ENCODE data around the gene DTNB.

DNA sequence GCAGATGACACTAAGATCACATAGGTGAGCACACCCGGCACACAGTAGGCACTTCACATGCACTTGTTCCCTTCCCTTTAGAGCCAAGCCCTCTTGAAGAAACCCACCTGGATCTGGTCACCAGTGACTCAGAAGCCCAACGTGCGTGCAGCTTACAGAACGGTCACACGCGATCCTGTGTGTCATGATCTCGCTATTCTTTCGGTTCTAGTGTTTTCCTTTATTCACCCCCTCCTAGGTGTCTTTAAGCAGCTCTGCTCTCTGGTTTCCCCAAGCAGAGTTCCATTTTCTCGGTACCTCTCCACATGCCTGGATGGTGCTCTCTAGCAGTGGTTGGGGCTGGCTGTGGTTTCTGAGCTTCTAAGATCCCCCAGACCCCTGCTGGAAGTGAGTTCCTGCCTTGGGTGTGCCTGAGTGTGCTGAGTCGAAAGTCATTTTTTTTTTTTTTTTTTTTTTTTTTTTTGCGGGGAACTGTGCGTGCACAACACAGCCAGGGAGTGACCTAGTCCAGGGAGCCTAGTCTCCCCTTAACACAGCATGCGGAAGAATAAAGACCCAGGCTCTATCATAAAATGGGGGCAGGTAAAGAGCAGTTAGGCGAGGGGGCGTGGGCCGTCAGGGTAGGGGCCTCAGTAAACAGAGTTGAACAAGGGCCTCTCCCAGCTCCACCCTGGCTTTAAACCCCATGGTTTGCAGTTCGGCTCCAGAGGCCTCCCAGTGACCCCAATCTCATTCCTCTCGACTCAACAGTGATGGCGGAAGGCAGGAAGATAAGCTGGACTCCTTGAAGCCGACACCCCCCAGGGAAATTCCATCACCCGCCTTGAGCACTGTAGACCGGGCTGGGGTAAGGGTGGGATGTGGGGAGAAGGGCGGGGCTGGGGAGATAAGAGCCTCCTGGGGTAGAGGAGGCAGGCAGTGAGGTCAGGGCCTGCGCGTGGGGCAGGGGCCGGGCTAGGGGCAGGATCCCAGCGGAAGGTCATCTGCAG lies 301.8 kb downstream of the DTNB start:
- TF ChIP-seq, protein P1, sequence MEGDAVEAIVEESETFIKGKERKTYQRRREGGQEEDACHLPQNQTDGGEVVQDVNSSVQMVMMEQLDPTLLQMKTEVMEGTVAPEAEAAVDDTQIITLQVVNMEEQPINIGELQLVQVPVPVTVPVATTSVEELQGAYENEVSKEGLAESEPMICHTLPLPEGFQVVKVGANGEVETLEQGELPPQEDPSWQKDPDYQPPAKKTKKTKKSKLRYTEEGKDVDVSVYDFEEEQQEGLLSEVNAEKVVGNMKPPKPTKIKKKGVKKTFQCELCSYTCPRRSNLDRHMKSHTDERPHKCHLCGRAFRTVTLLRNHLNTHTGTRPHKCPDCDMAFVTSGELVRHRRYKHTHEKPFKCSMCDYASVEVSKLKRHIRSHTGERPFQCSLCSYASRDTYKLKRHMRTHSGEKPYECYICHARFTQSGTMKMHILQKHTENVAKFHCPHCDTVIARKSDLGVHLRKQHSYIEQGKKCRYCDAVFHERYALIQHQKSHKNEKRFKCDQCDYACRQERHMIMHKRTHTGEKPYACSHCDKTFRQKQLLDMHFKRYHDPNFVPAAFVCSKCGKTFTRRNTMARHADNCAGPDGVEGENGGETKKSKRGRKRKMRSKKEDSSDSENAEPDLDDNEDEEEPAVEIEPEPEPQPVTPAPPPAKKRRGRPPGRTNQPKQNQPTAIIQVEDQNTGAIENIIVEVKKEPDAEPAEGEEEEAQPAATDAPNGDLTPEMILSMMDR (conservative IDR thresholded peaks at IDR 0.05; ENCODE audit: low read depth, low read length), result no peak
- TF ChIP-seq CEBPB (IDR thresholded peaks at IDR 0.05; ENCODE audit: low read depth, low read length) (no peak), POLR2A (IDR thresholded peaks at IDR 0.05; ENCODE audit: low read depth, low read length) (no peak), RAD21 (IDR thresholded peaks at IDR 0.05; ENCODE audit: low read length) (no peak), MAZ (IDR thresholded peaks at IDR 0.05; ENCODE audit: borderline replicate concordance, low read depth, low read length) (no peak), SMC3 (IDR thresholded peaks at IDR 0.05; ENCODE audit: low read depth, low read length) (no peak), CHD1 (IDR thresholded peaks at IDR 0.05; ENCODE audit: low read depth, low read length) (no peak), BHLHE40 (IDR thresholded peaks at IDR 0.05; ENCODE audit: low read depth, low read length) (no peak), NFE2L2 (IDR thresholded peaks at IDR 0.05; ENCODE audit: low read depth, low read length) (no peak), RFX5 (IDR thresholded peaks at IDR 0.05; ENCODE audit: low read depth, low read length) (no peak), RCOR1 (IDR thresholded peaks at IDR 0.05; ENCODE audit: insufficient replicate concordance, low read length) (no peak), FOS (IDR thresholded peaks at IDR 0.05; ENCODE audit: low read depth, low read length) (no peak)
- TF ChIP-seq, protein P2, sequence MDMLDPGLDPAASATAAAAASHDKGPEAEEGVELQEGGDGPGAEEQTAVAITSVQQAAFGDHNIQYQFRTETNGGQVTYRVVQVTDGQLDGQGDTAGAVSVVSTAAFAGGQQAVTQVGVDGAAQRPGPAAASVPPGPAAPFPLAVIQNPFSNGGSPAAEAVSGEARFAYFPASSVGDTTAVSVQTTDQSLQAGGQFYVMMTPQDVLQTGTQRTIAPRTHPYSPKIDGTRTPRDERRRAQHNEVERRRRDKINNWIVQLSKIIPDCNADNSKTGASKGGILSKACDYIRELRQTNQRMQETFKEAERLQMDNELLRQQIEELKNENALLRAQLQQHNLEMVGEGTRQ (IDR thresholded peaks at IDR 0.05; ENCODE audit: low read depth, low read length), result no peak
